Neural progenitor cell (in vitro differentiated cells): ENCODE data around the gene NRG2. TPM values are rescaled to one million over a fixed set of nuclear protein-coding genes. Genes with fewer than 3 reads are reported as not detected.

Experiments
- DNase-seq: peaks from one replicate; pipeline ENCODE4 v3.0.0-alpha.2; 2016; ENCODE audit warnings: low spot score
- H2AFZ ChIP-seq: fragments of 200-600 bp; sonication (generic); replicated peaks from 2 replicates; pipeline ENCODE4 v1.6.1; 2016; ENCODE audit warnings: antibody characterized with exemption
- H3F3A ChIP-seq: fragments of 200-600 bp; sonication (generic); 2 replicates; pipeline ENCODE4 v1.6.1; 2016; ENCODE audit warnings: antibody characterized with exemption, low read depth
- H3K27ac ChIP-seq: fragments of 200-600 bp; sonication (generic); 2 replicates; pipeline ENCODE4 v1.5.1; 2016; ENCODE audit warnings: mild to moderate bottlenecking
- H3K27me3 ChIP-seq: fragments of 200-600 bp; sonication (generic); 2 replicates; pipeline ENCODE4 v1.6.1; 2016; ENCODE audit warnings: mild to moderate bottlenecking, moderate library complexity
- H3K36me3 ChIP-seq: fragments of 200-600 bp; sonication (generic); 2 replicates; pipeline ENCODE4 v1.5.1; 2016
- H3K4me1 ChIP-seq: fragments of 200-600 bp; sonication (generic); 2 replicates; pipeline ENCODE4 v1.6.1; 2016; ENCODE audit warnings: mixed run types
- H3K4me2 ChIP-seq: fragments of 200-600 bp; sonication (generic); 2 replicates; pipeline ENCODE4 v1.6.1; 2016
- H3K4me3 ChIP-seq: fragments of 200-600 bp; sonication (generic); 2 replicates; pipeline ENCODE4 v1.5.1; 2016
- H3K79me2 ChIP-seq: fragments of 200-600 bp; sonication (generic); 2 replicates; pipeline ENCODE4 v1.6.1; 2016; ENCODE audit warnings: low read depth
- H3K9ac ChIP-seq: fragments of 200-600 bp; sonication (generic); 2 replicates; pipeline ENCODE4 v1.6.1; 2016
- H3K9me3 ChIP-seq: fragments of 200-600 bp; sonication (generic); 2 replicates; pipeline ENCODE4 v1.5.1; 2016; ENCODE audit warnings: low read depth
- H4K20me1 ChIP-seq: fragments of 200-600 bp; sonication (generic); 2 replicates; pipeline ENCODE4 v1.6.1; 2016; ENCODE audit warnings: low read depth
- H3K27ac Mint-ChIP-seq: 3 replicates; pipeline ENCODE4 v1.8.0; 2021; ENCODE audit warnings: mixed read lengths
- H3K27me3 Mint-ChIP-seq: 2 replicates; pipeline ENCODE4 v1.8.0; 2022; ENCODE audit warnings: low read depth, mild to moderate bottlenecking, inconsistent platforms, moderate library complexity, mixed read lengths; ENCODE audit not compliant: insufficient read depth
- H3K36me3 Mint-ChIP-seq: 3 replicates; pipeline ENCODE4 v1.8.0; 2021; ENCODE audit warnings: mixed read lengths
- H3K4me1 Mint-ChIP-seq: 3 replicates; pipeline ENCODE4 v1.8.0; 2021; ENCODE audit warnings: mixed read lengths
- H3K4me3 Mint-ChIP-seq: 3 replicates; pipeline ENCODE4 v1.8.0; 2021; ENCODE audit warnings: mild to moderate bottlenecking, moderate library complexity, mixed read lengths
- H3K9me3 Mint-ChIP-seq: 3 replicates; pipeline ENCODE4 v1.8.0; 2020; ENCODE audit warnings: mixed read lengths
- CTCF ChIP-seq: fragments of 200-600 bp; sonication (generic); IDR thresholded peaks from 2 replicates; pipeline ENCODE4 v1.5.1; 2017; ENCODE audit warnings: antibody characterized with exemption, mild to moderate bottlenecking
- EZH2 ChIP-seq: fragments of 200-600 bp; sonication (generic); IDR thresholded peaks from 2 replicates; pipeline ENCODE4 v1.6.1; 2017; ENCODE audit warnings: antibody characterized with exemption, mild to moderate bottlenecking, moderate library complexity
- EZH2phosphoT487 ChIP-seq: fragments of 200-600 bp; sonication (generic); IDR thresholded peaks from 2 replicates; pipeline ENCODE4 v1.6.1; 2017; ENCODE audit warnings: antibody characterized with exemption
- total RNA-seq: library from RNA; depleted of rRNA; stranded (reverse); fragments of >200 nt; gene quantifications from 2 replicates; pipeline ENCODE4 v1.2.3, GENCODE V29; 2015; ENCODE audit warnings: low replicate concordance

Gene NRG2
- total RNA-seq, 1 donor from 2014 or later, result 0.13 TPM

- TF ChIP-seq CTCF, result no peak
- H3K27me3 ChIP-seq, result peaks cover 31% of the 10 kb centered on the region
- DNase-seq, result no peak
- H3K4me3 Mint-ChIP-seq, result no peak overlapping the region
- no peak overlapping the region for H3K27ac ChIP-seq
- no peaks in the 10 kb centered on the region for H3K9me3 Mint-ChIP-seq
- H3F3A ChIP-seq, result no peaks in the 10 kb centered on the region
- H3K9ac ChIP-seq, result no peak overlapping the region
- H3K36me3 ChIP-seq, result no peaks in the 10 kb centered on the region
- no peaks in the 10 kb centered on the region for H3K4me1 Mint-ChIP-seq
- H2AFZ ChIP-seq, result no peak overlapping the region
- no peak overlapping the region for H3K4me3 ChIP-seq
- no peak overlapping the region for H3K27ac Mint-ChIP-seq
- no peaks in the 10 kb centered on the region for H3K9me3 ChIP-seq
- no peaks in the 10 kb centered on the region for H4K20me1 ChIP-seq
- peaks cover 5% of the 10 kb centered on the region for H3K27me3 Mint-ChIP-seq
- H3K79me2 ChIP-seq, result no peaks in the 10 kb centered on the region
- H3K36me3 Mint-ChIP-seq, result no peaks in the 10 kb centered on the region
- H3K4me2 ChIP-seq, result no peak overlapping the region
- H3K4me1 ChIP-seq, result no peaks in the 10 kb centered on the region
These were observed 118.5 kb downstream of the NRG2 start for GRCh38 chr5:139924294-139925215.

- Mint-ChIP-seq H3K27me3 (peaks cover 8% of the 10 kb centered on the region), H3K36me3 (no peaks in the 10 kb centered on the region), H3K27ac (no peak overlapping the region), H3K4me3 (no peak overlapping the region), H3K9me3 (no peaks in the 10 kb centered on the region), H3K4me1 (no peaks in the 10 kb centered on the region)
- H4K20me1 ChIP-seq, result no peaks in the 10 kb centered on the region
- H3K9ac ChIP-seq, result no peak overlapping the region
- peaks cover 44% of the 10 kb centered on the region for H3K27me3 ChIP-seq
- no peak overlapping the region for H3K4me3 ChIP-seq
- H3K9me3 ChIP-seq, result no peaks in the 10 kb centered on the region
- no peak overlapping the region for H3K27ac ChIP-seq
- no peaks in the 10 kb centered on the region for H3F3A ChIP-seq
- DNase-seq, result no peak
- H3K36me3 ChIP-seq, result no peaks in the 10 kb centered on the region
- no peak overlapping the region for H2AFZ ChIP-seq
- no peaks in the 10 kb centered on the region for H3K79me2 ChIP-seq
- H3K4me2 ChIP-seq, result no peak overlapping the region
- TF ChIP-seq EZH2 (no peak), EZH2phosphoT487 (no peak), CTCF (no peak)
- no peaks in the 10 kb centered on the region for H3K4me1 ChIP-seq
These were observed 123.8 kb downstream of the NRG2 start for GRCh38 chr5:139919308-139919707.

GRCh38 chr5:139915834-139916233, 127.3 kb downstream of the NRG2 start:
- TF ChIP-seq EZH2phosphoT487, result no peak
- no peak for TF ChIP-seq EZH2
- TF ChIP-seq CTCF, result no peak
- peaks cover 29% of the 10 kb centered on the region for H3K27me3 ChIP-seq
- H3K4me3 ChIP-seq, result no peak overlapping the region
- H3K27ac ChIP-seq, result no peak overlapping the region
- H3F3A ChIP-seq, result no peaks in the 10 kb centered on the region
- H2AFZ ChIP-seq, result no peak overlapping the region
- H3K9ac ChIP-seq, result no peak overlapping the region
- H3K4me1 ChIP-seq, result no peaks in the 10 kb centered on the region
- H3K4me1 Mint-ChIP-seq, result no peaks in the 10 kb centered on the region
- H3K4me3 Mint-ChIP-seq, result no peak overlapping the region
- no peak for DNase-seq
- no peaks in the 10 kb centered on the region for H3K9me3 Mint-ChIP-seq
- peaks cover 12% of the 10 kb centered on the region for H3K27me3 Mint-ChIP-seq
- no peak overlapping the region for H3K27ac Mint-ChIP-seq
- H3K9me3 ChIP-seq, result no peaks in the 10 kb centered on the region
- no peak overlapping the region for H3K4me2 ChIP-seq
- no peaks in the 10 kb centered on the region for H3K36me3 Mint-ChIP-seq
- no peaks in the 10 kb centered on the region for H3K36me3 ChIP-seq
- H3K79me2 ChIP-seq, result no peaks in the 10 kb centered on the region
- H4K20me1 ChIP-seq, result no peaks in the 10 kb centered on the region
